H1 (cell line): Measurements from ENCODE around the gene WDR19. TPM values are rescaled to one million over a fixed set of nuclear protein-coding genes. Genes with fewer than 3 reads are reported as not detected.

Experiments
- NANOG ChIP-seq: IDR thresholded peaks from 2 replicates; pipeline ENCODE4 v1.6.1; 2011; ENCODE audit warnings: low read length, low read depth, mild to moderate bottlenecking, inconsistent platforms; ENCODE audit not compliant: insufficient read depth, poor library complexity, severe bottlenecking
- RNF2 ChIP-seq: fragments of 200-900, 300-1000 bp; sonication (generic); IDR thresholded peaks from 2 replicates; pipeline ENCODE4 v1.7.1; 2016; ENCODE audit warnings: borderline replicate concordance, low read depth, mild to moderate bottlenecking, antibody characterized with exemption, low read length; ENCODE audit not compliant: poor library complexity, severe bottlenecking; ENCODE audit errors: missing control alignments
- polyA plus RNA-seq, 7 experiments: library from polyadenylated mRNA; depleted of rRNA in 3 of 7; stranded (reverse) in 5 of 7; unstranded in 2 of 7; fragments of >200 nt in 5 of 7; fragments of 200-250 nt in 2 of 7; gene quantifications; 1 replicate in 5 of 7; 2 replicates in 1 of 7; 4 replicates in 1 of 7; pipeline versions ENCODE4 v1.2.1 to v1.2.3, GENCODE V29; 2011 to 2013; ENCODE audit warnings: missing spikeins in 2 of 7, mixed read lengths in 2 of 7
- total RNA-seq: library from RNA; stranded (reverse); fragmentation: NEBNext Ultra II Directional; extraction: Animal tissue kit (Norgen Biotek cat#: 25700); gene quantifications from 2 replicates; pipeline ENCODE4 v1.2.1, GENCODE V29; 2021
- TF ChIP-seq, protein P1 (sequence below): fragments of 300-600 bp; sonication (generic); IDR thresholded peaks from 2 replicates; pipeline ENCODE4 v1.7.1; 2012; ENCODE audit warnings: low read length, moderate library complexity, mild to moderate bottlenecking, inconsistent platforms; ENCODE audit not compliant: insufficient replicate concordance

WDR19 gene
- total and polyA plus RNA-seq, 2 of the 8 experiments (the other 6 are each of a cell fraction or from before 2014, with no cell fraction given) = 22.2 to 23.3 TPM

DNA sequence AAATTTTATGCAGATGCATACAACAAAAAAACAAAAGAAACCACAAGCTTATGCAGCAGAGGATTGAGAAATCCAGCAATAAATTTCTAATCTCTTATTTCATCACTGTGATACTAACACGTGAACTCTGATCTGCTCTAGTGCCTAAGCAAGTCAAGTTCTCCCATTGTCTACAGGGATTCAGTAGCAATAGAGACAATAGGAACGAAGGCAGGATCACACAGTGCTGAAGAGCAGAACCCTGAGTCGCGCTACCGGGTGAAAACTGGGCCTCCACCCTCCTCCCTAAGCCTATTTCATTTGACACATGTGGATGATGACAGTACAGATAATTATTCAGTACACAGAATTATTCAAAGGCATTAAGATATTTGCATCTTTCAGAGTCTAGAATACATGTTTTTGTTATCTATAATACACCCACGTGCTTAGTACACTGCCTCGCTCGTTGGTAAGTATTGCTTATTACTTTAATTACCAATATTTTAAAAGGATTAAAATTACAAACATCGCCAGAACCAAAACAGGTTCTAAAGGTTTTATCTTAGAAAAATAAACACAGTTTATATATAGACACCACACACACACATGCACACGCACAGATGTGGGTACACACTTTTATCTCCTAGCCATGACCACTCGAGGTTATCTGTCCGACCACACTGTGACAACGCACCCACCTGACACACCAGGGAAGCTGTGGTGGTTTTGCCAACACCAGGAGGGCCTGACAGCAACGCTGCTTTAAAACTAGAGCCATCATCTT is 123.8 kb downstream of the WDR19 start (continued):
- TF ChIP-seq, protein P1, sequence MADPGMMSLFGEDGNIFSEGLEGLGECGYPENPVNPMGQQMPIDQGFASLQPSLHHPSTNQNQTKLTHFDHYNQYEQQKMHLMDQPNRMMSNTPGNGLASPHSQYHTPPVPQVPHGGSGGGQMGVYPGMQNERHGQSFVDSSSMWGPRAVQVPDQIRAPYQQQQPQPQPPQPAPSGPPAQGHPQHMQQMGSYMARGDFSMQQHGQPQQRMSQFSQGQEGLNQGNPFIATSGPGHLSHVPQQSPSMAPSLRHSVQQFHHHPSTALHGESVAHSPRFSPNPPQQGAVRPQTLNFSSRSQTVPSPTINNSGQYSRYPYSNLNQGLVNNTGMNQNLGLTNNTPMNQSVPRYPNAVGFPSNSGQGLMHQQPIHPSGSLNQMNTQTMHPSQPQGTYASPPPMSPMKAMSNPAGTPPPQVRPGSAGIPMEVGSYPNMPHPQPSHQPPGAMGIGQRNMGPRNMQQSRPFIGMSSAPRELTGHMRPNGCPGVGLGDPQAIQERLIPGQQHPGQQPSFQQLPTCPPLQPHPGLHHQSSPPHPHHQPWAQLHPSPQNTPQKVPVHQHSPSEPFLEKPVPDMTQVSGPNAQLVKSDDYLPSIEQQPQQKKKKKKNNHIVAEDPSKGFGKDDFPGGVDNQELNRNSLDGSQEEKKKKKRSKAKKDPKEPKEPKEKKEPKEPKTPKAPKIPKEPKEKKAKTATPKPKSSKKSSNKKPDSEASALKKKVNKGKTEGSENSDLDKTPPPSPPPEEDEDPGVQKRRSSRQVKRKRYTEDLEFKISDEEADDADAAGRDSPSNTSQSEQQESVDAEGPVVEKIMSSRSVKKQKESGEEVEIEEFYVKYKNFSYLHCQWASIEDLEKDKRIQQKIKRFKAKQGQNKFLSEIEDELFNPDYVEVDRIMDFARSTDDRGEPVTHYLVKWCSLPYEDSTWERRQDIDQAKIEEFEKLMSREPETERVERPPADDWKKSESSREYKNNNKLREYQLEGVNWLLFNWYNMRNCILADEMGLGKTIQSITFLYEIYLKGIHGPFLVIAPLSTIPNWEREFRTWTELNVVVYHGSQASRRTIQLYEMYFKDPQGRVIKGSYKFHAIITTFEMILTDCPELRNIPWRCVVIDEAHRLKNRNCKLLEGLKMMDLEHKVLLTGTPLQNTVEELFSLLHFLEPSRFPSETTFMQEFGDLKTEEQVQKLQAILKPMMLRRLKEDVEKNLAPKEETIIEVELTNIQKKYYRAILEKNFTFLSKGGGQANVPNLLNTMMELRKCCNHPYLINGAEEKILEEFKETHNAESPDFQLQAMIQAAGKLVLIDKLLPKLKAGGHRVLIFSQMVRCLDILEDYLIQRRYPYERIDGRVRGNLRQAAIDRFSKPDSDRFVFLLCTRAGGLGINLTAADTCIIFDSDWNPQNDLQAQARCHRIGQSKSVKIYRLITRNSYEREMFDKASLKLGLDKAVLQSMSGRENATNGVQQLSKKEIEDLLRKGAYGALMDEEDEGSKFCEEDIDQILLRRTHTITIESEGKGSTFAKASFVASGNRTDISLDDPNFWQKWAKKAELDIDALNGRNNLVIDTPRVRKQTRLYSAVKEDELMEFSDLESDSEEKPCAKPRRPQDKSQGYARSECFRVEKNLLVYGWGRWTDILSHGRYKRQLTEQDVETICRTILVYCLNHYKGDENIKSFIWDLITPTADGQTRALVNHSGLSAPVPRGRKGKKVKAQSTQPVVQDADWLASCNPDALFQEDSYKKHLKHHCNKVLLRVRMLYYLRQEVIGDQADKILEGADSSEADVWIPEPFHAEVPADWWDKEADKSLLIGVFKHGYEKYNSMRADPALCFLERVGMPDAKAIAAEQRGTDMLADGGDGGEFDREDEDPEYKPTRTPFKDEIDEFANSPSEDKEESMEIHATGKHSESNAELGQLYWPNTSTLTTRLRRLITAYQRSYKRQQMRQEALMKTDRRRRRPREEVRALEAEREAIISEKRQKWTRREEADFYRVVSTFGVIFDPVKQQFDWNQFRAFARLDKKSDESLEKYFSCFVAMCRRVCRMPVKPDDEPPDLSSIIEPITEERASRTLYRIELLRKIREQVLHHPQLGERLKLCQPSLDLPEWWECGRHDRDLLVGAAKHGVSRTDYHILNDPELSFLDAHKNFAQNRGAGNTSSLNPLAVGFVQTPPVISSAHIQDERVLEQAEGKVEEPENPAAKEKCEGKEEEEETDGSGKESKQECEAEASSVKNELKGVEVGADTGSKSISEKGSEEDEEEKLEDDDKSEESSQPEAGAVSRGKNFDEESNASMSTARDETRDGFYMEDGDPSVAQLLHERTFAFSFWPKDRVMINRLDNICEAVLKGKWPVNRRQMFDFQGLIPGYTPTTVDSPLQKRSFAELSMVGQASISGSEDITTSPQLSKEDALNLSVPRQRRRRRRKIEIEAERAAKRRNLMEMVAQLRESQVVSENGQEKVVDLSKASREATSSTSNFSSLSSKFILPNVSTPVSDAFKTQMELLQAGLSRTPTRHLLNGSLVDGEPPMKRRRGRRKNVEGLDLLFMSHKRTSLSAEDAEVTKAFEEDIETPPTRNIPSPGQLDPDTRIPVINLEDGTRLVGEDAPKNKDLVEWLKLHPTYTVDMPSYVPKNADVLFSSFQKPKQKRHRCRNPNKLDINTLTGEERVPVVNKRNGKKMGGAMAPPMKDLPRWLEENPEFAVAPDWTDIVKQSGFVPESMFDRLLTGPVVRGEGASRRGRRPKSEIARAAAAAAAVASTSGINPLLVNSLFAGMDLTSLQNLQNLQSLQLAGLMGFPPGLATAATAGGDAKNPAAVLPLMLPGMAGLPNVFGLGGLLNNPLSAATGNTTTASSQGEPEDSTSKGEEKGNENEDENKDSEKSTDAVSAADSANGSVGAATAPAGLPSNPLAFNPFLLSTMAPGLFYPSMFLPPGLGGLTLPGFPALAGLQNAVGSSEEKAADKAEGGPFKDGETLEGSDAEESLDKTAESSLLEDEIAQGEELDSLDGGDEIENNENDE = no peak
- no peak for TF ChIP-seq RNF2
- no peak for TF ChIP-seq NANOG
